ENCODE data around the gene RYR1. TPM values are rescaled to one million over a fixed set of nuclear protein-coding genes. Genes with fewer than 3 reads are reported as not detected.
A peak's percentile ranks its signal among the peaks of the same experiment; 100 is the strongest.

Gene RYR1
- total and polyA plus RNA-seq, 2 of the 13 experiments (the other 11 are each of a cell fraction or from before 2014, with no cell fraction given) = 0.03 TPM; not detected in 1

- TF ChIP-seq KDM5B (CRISPR knock-in tag; IDR thresholded peaks at IDR 0.05; ENCODE audit: borderline replicate concordance) (peak; percentile 90), KLF12 (CRISPR knock-in tag; IDR thresholded peaks at IDR 0.05; ENCODE audit: borderline replicate concordance) (peak; percentile 1; the same call in 1 of the 2 replicates), ZNF20 (CRISPR knock-in tag; IDR thresholded peaks at IDR 0.05) (no peak), RBAK (CRISPR knock-in tag; IDR thresholded peaks at IDR 0.05) (no peak), HNF1B (CRISPR knock-in tag; IDR thresholded peaks at IDR 0.05) (0 out of 2 replicates have a peak, but pooled peaks have one; percentile 6), YEATS4 (CRISPR knock-in tag; IDR thresholded peaks at IDR 0.05; ENCODE audit: borderline replicate concordance) (peak; percentile 87), ZNF781 (CRISPR knock-in tag; IDR thresholded peaks at IDR 0.05; ENCODE audit: borderline replicate concordance, not compliant biosample characterization) (no peak), GFI1 (CRISPR knock-in tag; IDR thresholded peaks at IDR 0.05; ENCODE audit: borderline replicate concordance) (peak; percentile 64; the same call in 1 of the 2 replicates), ZBTB7A (CRISPR knock-in tag; IDR thresholded peaks at IDR 0.05) (peak; percentile 74), U2AF1 (optimal IDR thresholded peaks at IDR 0.05; ENCODE audit: low read depth, low read length) (peak; percentile 39), ZNF614 (CRISPR knock-in tag; IDR thresholded peaks at IDR 0.05; ENCODE audit: borderline replicate concordance) (0 out of 2 replicates have a peak, but pooled peaks have one; percentile 65), JUN (CRISPR knock-in tag; IDR thresholded peaks at IDR 0.05) (no peak), ZNF501 (CRISPR knock-in tag; IDR thresholded peaks at IDR 0.05) (peak; percentile 90), CREM (IDR thresholded peaks at IDR 0.05) (no peak; the same call in 1 of the 2 replicates), CREM (CRISPR knock-in tag; IDR thresholded peaks at IDR 0.05) (no peak)
- TF ChIP-seq, protein P1, sequence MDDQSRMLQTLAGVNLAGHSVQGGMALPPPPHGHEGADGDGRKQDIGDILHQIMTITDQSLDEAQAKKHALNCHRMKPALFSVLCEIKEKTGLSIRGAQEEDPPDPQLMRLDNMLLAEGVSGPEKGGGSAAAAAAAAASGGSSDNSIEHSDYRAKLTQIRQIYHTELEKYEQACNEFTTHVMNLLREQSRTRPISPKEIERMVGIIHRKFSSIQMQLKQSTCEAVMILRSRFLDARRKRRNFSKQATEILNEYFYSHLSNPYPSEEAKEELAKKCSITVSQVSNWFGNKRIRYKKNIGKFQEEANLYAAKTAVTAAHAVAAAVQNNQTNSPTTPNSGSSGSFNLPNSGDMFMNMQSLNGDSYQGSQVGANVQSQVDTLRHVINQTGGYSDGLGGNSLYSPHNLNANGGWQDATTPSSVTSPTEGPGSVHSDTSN (CRISPR knock-in tag; IDR thresholded peaks at IDR 0.05; ENCODE audit: borderline replicate concordance) = no peak
- TF ChIP-seq, protein P2, sequence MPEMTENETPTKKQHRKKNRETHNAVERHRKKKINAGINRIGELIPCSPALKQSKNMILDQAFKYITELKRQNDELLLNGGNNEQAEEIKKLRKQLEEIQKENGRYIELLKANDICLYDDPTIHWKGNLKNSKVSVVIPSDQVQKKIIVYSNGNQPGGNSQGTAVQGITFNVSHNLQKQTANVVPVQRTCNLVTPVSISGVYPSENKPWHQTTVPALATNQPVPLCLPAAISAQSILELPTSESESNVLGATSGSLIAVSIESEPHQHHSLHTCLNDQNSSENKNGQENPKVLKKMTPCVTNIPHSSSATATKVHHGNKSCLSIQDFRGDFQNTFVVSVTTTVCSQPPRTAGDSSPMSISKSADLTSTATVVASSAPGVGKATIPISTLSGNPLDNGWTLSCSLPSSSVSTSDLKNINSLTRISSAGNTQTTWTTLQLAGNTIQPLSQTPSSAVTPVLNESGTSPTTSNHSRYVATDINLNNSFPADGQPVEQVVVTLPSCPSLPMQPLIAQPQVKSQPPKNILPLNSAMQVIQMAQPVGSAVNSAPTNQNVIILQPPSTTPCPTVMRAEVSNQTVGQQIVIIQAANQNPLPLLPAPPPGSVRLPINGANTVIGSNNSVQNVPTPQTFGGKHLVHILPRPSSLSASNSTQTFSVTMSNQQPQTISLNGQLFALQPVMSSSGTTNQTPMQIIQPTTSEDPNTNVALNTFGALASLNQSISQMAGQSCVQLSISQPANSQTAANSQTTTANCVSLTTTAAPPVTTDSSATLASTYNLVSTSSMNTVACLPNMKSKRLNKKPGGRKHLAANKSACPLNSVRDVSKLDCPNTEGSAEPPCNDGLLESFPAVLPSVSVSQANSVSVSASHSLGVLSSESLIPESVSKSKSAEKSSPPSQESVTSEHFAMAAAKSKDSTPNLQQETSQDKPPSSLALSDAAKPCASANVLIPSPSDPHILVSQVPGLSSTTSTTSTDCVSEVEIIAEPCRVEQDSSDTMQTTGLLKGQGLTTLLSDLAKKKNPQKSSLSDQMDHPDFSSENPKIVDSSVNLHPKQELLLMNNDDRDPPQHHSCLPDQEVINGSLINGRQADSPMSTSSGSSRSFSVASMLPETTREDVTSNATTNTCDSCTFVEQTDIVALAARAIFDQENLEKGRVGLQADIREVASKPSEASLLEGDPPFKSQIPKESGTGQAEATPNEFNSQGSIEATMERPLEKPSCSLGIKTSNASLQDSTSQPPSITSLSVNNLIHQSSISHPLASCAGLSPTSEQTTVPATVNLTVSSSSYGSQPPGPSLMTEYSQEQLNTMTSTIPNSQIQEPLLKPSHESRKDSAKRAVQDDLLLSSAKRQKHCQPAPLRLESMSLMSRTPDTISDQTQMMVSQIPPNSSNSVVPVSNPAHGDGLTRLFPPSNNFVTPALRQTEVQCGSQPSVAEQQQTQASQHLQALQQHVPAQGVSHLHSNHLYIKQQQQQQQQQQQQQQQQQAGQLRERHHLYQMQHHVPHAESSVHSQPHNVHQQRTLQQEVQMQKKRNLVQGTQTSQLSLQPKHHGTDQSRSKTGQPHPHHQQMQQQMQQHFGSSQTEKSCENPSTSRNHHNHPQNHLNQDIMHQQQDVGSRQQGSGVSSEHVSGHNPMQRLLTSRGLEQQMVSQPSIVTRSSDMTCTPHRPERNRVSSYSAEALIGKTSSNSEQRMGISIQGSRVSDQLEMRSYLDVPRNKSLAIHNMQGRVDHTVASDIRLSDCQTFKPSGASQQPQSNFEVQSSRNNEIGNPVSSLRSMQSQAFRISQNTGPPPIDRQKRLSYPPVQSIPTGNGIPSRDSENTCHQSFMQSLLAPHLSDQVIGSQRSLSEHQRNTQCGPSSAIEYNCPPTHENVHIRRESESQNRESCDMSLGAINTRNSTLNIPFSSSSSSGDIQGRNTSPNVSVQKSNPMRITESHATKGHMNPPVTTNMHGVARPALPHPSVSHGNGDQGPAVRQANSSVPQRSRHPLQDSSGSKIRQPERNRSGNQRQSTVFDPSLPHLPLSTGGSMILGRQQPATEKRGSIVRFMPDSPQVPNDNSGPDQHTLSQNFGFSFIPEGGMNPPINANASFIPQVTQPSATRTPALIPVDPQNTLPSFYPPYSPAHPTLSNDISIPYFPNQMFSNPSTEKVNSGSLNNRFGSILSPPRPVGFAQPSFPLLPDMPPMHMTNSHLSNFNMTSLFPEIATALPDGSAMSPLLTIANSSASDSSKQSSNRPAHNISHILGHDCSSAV (CRISPR knock-in tag; IDR thresholded peaks at IDR 0.05; ENCODE audit: borderline replicate concordance) = no peak
- TF ChIP-seq, protein P3, sequence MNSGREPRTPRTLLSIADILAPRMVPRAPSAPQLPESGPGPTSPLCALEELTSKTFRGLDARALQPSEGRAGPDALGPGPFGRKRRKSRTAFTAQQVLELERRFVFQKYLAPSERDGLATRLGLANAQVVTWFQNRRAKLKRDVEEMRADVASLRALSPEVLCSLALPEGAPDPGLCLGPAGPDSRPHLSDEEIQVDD (CRISPR knock-in tag; IDR thresholded peaks at IDR 0.05; ENCODE audit: borderline replicate concordance) = peak; percentile 60; the same call in 1 of the 2 replicates
These were observed 30.4 kb upstream of the RYR1 start, which contains the start of gene FAM98C (continued) for GRCh38 chr19:38402967-38403674.
